GM21528 (cell line): Measurements from ENCODE around the gene SKP1.

Experiments
- ATAC-seq: cut with Tn5 transposase; IDR thresholded peaks from one replicate; pipeline ENCODE4 v1.9.1; 2021; ENCODE audit warnings: mild to moderate bottlenecking, moderate library complexity; ENCODE audit not compliant: unreplicated experiment, low FRiP score

SKP1 gene

DNA sequence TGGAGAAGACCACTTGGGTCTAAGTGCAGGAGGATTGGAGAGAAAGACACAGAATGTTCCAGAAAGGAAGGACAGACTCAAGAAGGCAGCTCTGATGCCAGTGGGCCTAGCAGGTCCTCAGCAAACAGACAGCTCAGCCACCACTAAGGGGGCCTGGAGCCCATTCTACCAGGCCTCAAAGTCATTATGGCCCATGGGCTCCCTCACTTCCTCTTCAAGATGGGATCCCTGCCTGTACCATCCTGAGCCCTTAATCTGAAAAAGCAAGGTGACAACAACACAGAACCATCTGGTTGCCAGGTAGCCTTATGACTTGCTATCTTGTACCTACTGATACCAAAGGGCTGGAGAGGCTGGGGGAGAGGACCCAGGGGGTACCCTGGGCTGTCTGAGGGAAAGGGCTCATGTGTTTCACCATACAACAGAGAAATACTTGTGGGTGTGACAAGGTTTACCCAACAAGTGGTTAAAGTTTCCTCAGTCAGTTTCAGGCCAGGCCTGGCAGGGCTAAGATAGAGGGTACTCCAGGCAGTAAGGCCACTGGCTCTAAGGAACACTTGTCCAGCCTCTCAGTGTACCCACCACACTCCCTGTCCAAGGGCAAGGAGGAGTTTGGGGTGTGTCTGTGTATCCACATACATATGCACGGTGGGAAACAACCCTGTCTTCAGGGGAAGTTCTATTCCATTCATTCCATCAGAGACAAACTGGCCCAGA is 31.6 kb downstream of the SKP1 start:
- no peak for ATAC-seq

DNA sequence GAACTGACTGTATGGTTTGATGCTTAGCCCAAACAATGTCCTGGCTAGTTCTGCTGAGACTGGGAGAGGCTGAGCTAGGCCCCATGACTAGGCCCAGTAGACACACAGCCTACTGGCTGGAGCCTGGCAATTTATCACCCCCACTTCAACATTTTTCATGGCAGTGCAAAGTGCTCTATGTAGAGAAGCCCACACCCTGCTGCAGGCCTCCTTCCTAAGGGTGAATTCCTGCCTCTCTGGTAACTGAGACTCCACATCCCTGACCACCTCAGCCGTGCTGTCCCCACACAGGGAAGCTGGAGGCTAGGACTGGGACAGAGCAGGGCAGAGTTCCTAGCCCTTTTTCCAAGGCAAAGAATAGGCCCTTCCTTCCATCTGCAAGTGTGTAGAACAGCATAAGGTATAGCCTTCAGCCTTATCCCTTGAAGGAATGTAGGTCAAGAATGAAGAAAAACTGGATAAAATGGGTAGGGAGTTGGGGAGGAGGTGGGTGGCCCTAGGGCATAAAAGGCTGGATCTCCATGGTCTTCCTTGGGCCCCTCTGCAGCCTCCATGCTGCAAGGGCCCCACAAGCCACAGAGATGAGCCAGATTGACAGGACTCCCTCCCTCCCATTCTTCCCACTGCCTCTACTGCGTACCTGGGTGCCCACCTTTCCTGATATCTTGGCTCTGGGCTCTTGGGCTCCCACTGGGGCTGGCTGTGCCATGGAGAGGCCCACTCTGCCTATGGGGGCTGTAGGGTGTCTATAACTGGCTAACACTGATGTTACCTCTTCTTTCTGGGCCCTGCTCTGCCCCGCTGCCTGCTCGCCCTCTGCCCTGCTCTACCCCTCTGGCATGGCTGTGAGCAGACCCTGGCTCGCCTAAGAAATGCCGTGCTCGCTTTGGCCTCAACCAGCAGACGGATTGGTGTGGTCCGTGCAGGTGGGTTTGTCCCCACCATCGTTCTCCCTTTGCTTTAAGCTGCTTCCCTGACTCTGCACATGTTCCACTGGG is 32.5 kb downstream of the SKP1 start:
- ATAC-seq: no peak

DNA sequence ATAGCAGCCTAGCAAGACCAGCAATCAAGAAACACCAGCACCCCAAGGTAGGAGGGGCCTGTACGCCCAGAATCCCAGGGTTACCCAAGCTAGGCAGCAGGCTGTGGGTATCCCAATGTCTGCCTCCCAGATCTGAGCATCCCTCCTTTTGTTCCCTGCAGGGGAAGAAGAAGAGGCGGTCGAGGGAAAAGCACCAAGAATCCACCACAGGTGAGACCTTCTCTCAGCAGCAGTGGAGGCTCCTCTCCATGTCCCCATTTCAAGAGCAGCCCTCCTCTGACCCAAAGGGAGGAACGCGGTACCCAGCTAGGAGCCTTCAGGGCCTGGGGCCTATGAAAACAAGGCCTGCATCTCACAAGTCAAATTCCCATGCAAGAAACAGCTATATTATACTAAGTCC is 33.3 kb downstream of the SKP1 start:
- ATAC-seq: no peak

DNA sequence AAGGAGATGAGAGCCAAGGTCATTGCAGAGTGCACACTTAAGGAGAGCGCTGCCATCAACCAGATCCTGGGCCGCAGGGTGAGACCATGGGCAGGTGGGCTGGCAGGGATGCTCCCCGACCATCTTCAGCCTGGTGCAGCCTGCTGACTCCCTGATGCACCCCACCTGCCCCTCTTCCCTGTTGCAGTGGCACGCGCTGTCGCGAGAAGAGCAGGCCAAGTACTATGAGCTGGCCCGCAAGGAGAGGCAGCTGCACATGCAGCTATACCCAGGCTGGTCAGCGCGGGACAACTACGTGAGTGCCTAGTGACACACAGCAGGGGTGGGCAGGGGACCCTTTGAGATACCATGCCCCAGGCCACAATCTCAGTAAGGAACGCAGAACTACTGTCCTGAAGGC is 33.9 kb downstream of the SKP1 start:
- ATAC-seq: no peak

DNA sequence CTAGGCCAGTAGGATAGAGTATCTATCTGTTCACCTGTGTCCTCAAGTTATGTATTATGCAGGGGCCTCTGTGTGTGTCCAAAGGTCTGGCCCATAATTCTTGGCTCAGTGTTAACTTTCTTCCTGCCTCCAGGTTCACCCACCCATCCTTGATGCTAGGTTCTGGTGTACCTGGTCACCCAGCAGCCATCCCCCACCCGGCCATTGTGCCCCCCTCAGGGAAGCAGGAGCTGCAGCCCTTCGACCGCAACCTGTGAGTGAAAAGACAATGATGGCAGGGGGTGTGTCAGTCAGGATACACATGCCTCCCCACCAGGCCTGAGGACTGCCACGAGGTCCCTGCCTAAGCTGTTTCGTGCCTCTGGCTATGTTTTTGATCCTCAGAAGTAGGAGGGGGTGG is 34.7 kb downstream of the SKP1 start:
- no peak for ATAC-seq

DNA sequence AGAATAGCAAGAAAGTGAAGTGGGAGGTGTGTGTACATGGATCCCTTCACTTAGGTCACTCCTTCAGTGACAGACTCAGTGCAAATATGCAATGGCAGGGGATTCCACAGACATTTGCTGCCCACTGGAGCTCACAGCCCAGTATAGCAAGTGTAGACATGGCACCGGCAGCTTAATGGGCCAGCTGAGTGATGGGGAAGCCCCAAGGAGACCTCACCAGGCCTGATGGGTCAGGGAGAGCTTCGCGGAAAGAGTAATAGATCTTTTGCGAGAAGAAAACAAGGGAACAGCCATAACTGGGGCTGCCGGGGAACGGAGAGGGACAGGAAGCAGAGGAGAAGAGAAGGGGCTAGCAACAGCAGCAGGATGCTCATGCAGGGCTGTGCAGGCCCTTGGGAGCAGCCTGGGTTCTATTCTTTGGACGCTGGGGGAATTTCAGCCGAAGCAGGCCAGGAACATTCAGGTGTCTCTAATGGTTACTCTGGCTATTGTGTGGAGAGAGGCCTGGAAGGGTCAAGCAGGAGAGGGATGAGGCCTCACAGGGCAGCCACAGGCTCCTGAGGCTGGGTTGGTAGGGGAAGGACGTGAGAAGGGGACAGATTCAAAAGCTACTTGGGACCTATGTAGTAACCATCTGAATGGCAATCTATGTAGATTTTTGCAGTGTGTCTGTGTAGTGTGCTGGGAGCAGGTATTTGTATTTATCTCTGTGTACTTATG is 35.3 kb downstream of the SKP1 start:
- ATAC-seq: no peak

DNA sequence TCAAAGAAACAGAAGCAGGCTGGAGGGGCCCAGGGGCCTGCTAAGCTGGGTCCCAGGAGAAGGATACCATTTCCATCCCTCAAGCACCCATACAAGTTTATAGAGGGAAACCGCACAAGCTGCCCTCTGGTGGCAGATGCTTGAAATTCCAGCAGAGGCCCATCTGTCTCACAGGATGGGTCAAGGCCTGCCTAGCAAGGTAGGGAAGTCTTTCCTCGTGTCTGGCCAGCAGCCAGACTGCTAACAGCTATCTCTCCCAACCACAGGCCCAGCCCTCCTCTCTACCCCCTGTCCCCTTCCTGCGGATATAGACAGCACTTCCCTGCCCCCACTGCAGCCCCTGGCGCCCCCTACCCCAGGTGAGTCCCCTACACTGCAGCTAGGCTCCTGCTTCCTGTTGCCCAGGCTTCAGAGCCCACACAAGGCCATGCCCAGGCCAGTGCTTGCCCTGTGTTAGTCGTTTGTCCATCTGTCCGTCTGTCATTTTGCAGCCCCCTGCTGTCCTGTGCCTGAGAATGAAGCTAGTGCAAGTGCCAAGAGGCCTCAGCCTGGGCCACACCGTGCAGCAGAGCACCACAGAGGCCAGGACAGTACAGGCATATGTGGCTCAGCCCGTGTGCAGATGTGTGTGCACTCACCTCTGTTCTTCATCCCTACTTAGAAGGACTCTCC is 36.1 kb downstream of the SKP1 start:
- peak; percentile 54 for ATAC-seq

DNA sequence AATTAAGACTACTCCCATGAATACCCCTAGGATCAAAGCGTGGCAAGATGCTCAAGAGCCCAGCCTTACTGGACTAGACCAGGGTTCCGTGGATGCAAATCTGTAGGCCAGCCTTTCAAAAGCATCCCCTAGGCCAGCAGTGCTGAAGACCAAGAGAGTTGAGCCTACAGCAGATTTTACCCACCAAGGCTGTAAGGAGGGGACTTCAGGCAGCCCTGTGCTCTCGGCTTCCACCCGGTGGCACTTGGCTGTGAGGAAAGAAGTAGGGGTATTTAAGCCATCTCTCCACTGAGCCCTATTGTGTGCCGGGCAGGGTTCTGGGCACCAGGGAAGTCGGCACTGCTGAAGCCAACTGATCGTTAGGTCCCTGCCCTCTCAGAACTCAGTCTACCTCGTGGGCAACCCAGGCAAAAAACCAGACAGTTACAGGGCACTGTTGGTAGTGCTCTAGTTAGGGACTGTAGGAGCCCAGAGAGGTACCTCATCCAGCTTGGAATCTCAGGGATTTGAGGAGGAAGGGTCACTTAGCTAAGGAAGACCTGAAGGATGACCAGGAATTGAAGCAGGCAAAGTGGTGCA is 36.8 kb downstream of the SKP1 start:
- no peak for ATAC-seq

DNA sequence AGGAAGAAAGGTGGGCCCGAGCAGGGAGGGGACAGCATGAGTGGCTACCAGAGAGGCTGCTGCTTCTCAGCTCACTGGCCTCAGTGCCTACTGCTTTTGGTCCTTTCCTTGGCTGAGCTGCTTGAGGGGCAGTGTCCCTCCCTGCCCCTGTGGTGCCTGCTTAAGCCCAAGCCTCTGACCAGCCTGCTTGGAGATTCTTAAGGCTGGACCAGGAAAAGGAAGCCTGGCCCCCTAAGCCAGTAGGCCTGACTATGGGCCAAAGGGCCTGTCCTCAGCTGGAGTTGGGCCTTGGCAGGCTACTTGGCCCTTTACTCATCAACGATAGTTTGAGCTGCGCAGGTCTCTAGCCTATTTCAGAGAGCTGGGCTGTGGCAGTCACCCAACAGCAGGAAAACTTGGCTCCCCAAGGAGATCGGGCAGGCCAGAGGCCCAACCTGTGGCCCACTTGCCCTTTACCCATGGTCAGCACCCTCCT is 37.3 kb downstream of the SKP1 start:
- no peak for ATAC-seq

DNA sequence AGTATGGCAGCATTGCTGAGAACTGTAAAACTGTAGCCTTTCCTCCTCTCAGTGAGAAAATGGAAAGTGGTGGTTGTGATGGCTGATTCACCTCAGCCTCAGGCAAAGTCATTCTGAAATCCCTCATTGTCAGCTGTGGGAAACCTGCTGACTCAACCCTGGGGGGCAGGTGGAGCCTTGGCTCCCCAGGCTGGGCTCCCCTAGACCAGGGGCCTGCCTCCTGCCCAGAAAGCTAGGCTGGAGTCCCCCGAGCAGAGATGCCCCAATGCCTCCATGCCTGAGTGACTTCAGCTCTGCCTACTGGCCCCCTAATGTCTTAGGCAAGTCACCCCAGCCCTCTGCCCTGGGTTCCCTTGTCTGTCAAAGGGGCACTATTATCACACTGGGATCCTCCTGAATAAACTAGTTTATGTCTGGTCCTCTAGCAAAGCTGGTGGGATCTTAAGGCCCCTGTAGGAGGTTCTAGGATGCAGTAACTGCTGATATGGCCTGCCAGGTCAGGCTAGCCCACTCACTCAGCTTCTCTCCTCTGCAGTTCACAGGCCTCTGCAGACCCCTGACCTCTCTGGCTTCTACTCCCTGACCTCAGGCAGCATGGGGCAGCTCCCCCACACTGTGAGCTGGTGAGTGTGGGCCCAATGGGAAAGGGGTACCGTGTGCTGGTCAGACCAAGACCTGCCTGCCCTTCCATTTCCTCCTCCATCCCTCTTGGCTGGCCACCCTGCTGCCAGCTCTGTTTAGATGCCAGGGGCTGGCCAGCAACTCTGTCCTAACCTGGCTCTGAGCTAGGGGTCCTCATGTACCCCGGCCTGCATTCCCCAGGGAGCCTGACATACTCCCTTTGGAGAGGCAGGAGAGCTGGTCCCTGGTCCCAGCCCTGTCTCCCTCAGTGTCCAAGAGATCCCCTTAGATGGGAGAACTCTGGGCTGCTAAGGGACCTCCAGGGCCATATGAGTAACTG is 38.1 kb downstream of the SKP1 start:
- ATAC-seq: peak; percentile 72

DNA sequence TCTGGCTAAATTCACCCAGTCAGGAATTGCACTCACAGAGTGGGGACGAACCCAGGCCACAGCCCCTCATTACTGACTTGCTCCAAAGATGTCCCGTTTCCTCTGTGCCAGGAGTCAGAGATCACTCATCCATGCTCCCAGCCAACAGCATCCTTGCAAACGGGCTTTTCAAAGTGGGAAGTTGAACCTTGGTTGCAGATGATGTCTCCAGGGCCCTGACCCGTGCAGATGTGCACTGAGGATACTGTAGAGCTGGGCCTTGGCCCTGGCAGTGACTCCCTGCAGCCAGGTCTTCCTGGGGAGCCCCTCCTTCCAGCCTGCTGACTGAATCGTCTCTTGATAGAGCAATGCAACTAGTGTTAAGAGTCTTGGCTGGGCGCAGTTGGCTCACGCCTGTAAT is 40.0 kb downstream of the SKP1 start:
- no peak for ATAC-seq

DNA sequence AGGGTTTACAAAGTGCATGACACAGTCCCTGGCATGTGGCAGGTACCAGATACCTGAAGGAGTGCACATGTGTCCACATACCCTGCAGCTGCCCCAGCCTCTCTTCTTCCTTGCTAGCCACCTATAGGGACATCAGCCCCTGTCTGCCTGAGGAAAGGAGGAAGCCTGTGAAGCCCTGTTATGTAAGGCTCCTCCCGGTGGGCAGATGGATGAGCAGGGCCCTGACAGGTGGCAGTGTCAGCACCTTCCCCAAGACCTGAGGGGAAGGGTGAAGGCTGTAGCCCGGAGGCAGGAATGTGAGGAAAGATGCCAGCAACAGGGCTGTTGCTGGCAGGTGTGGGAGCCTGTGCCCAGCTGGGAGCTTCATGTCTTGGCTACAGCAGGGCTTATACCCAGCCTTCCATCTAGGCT is 40.5 kb downstream of the SKP1 start:
- no peak for ATAC-seq

DNA sequence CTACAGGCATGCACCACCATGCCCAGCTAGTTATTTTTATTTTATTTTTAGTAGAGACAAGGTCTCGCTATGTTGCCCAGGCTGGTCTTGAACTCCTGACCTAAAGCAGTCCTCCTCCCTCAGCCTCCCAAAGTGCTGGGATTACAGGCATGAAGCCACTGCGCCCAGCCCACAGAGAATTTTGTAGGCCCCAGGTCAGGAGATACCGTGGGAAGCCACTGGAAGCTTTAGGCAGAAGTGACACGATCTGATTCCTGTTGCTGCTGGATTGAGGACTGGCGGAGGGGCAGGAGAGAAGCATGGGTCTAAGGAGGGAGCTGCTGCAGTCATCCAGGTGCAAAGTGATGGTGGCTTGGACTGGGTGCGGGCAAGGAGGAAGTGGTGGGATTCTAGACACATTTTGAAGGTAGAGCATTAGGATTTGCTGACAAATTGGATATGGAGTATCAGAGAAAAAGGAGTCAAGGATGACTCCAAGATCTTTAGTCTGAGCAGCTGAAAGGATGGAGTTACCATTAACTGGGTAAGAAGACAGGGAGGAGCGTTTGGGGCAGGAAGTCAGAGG is 41.6 kb downstream of the SKP1 start:
- no peak for ATAC-seq

DNA sequence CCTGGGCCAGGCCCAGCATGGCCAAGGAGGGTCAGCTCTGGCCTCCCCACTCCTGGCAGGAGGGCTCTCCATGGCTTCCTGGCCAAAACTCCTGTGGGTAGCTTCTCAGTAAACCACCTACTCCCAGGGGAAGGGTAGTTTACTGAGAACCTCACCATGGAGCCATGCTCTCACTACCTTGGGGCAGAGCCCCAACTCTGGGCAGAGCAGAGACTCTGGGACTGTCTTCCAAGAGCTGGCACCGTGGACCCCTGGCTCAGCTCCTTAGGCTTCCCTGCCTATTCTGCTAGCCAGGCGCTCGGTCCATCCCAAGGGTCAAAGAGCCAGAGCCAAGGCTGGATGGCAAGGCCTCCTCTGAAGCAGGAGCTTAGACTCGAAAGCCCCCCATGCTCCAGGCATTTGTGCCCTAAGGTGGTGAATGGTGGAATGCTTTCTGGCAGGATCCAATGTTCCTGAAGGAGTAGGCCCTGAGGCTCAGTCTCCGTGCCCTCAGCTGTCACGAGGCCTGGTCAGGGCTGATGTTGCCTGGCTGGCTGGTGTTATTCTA is 42.7 kb downstream of the SKP1 start:
- ATAC-seq: no peak

DNA sequence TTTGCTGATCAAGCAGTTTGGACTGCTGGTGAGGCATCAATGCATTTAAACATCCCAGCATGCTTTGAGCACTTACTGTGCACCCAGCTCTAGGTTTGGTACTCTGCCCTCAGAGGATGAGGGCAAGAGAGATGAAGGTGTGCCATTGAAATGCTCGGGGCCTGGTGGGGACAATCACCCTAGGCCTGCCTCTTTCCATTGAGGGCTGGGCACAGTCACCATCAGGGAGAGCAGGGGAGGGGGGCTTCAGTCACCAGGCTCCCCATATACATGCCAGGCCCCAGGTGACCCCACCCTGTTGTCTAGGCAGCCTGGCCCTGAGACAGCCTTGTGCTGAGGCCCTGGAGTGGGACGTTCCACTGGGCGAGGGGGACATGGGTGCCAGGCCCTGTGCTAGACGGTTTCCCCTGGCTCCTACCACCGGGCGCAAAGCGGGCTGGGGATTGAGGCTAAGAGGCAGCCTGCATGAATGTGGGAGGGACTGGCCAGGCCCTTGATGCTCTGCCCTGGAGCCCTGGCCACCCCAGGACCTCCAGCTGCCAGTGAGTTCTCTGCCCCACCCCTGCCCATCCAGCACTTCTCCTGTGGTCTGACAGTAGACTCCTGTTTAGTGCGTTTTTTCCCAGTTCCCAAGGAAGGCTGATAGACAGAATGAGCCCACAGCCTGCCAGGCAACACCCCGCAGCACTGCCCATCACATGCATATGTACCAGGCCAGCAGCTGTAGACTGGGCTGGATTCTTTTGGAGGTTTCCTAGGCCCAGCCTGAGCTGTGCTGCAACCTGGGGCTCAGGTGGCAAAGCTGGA is 43.4 kb downstream of the SKP1 start:
- no peak for ATAC-seq

DNA sequence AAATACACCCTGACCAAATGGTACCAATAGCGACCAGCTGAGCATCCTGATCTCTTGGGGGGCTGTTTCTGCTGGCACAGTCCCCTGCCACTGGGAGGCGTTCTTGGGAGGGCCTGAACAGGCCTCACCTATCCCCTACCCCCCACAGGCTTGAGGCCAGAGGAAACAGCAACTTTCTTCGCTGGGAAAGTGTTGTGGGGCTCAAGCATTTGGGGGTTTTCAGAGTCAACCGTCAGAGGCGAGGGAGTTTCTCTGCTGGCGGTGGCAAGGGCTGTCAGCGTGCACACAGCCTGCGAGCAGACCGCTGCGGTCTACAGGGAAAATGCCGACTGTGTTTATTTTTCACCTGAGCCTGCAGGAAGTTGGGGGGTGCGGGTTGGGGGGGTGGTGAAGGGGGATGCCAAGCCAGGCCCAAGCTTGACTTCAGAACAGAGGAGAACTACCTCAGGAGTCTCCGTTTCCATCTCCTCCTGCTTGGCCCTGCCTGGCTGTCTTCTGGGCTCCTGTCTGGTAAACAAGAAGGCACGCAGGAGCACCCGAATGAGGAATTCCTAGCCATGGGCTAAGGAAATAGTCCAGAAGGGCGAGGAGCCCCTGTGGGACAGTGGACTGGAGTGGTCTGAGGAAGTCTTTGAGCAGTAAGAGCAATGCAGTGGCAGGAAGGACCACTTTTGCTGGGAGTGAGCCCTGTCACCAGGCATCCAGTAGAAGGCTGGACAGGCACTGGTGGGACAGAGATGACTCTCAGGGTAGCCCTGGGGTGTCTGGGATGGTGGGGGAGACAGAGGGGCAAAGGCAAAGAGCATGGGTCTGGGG is 44.2 kb downstream of the SKP1 start:
- ATAC-seq: peak; percentile 55
